ENCODE data around the gene EGR1.
A peak's percentile ranks its signal among the peaks of the same experiment; 100 is the strongest.
"Not testable (repeated sequence)": the region's sequence is repeated elsewhere in the genome, so short reads cannot be mapped to it uniquely, and the experiment has no call there.

EGR1 gene

GRCh38 chr5:138469540-138470321 is 4.5 kb downstream of the EGR1 start:
- DNase-seq, result peak; percentile 91

DNA sequence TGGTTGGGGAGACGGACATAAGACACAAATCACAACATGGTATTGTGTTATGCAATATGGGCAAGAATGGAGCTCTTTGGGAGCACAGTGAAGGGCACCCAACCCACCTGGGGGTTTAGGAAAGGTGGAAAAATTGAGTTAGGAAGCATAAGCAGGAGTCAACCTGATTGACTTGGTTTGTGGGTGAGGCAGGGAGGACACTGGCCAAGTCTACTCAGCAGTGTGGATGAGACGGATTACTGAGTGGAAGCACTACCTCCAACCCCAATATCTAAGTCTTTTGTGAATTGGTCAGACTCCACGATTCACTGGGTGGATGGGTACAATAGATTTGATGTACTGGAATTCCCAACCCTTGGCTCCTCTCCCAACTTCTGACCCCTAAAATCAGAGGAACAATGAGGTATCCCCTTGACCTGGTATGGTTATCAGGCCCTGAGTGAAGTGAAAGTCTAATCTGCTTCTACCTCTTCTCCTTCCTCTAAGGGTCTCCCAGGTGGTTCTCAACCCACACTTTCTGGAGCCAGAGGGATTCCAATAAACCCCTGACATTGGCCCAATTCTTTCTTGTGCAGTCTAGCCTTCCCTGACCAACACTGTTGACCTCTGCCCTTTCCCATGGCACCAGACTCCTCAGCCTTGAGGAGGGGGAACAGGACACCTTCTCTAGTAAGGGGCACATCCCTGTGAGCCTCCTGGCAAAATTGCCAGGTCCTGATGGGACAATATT is 5.2 kb downstream of the EGR1 start:
- DNase-seq, result peak; percentile 72

- no peak for DNase-seq
Measured at GRCh38 chr5:138471052-138471361, 5.7 kb downstream of the EGR1 start.

DNA sequence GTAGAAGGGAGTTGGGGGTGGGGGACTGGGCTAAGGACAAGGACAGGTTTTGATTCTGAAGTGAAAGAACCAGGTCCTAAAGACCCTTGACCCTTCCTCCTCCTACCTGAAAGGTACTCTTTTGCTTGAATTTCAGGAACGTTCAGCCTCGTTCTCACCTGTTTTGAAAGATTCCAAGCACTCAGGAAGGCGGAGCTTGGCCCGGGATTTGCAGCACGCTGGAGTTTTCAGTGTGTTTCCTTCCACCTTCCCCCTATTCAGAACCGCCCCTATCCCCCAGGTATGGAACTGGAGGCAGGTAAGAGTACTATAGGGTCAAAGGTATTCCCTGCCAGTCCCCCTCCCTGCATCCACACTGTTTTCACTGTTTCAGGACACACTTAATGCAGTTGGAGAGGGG is 7.1 kb downstream of the EGR1 start:
- DNase-seq, result no peak

DNA sequence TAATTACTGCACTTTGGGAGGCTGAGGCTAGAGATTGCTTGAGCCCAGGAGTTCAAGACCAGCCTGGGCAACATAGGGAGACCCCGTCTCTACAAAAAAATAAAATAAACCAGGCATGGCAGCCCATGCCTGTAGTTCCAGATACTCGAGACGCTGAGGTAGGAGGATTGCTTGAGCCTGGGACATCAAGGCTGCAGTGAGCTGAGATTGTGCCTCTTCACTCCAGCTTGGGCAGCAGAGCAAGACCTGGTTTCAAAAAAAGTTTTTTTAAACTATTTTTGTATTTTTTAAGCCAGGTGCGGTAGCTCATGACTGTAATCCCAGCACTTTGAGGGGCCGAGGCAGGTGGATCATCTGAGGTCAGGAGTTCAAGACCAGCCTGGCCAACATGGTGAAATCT is 7.9 kb downstream of the EGR1 start:
- not testable (repeated sequence) for DNase-seq

GRCh38 chr5:138476918-138477317 is 11.6 kb downstream of the EGR1 start:
- DNase-seq, result no peak

- DNase-seq, result no peak
Measured at GRCh38 chr5:138482638-138483037, 17.4 kb downstream of the EGR1 start.

DNA sequence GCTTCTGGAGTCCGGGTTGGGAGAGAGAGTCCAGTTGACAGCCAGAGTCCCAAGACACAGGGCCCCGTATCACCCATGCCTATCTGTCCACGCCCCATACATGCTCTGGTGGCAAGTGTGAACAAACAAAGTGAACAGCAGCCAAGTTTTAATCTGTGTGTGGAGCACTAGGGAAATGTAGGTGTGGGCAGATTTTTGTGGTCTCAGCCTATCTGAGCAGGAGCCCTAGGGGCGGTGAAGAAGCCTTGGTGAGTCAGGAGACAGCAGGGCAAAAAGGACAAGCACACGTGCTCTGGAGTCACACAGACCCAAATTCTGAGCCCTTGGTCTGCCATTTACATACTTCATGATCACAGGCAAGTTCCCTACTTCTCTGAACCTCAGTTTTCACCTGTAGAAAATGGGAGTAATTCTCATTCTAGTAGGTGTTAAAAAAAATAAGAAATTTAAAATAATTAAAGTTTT is 23.2 kb downstream of the EGR1 start:
- DNase-seq, result no peak

DNA sequence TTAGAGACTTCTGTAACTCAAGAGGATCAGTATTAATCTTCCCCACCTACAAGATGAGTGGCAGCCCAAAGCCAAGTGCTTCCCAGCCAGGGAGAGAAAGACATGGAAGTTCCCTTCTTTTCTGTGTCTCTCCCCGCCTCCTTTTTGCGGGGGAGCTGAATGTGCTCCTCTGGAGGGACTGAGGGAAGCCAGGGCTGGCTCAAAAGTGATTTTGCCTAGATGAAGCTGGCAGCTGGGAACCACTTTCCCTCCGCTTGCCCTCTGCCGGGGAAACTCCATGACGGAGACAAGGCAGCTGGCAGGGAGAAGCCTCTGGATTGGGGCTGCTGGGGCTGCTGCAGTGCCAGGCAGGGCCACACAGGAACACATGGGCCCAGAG is 24.4 kb downstream of the EGR1 start:
- DNase-seq, result peak; percentile 66

- DNase-seq, result no peak
Measured at GRCh38 chr5:138490648-138491283, 25.5 kb downstream of the EGR1 start.

GRCh38 chr5:138491284-138491648 is 26.0 kb downstream of the EGR1 start:
- DNase-seq, result no peak

DNA sequence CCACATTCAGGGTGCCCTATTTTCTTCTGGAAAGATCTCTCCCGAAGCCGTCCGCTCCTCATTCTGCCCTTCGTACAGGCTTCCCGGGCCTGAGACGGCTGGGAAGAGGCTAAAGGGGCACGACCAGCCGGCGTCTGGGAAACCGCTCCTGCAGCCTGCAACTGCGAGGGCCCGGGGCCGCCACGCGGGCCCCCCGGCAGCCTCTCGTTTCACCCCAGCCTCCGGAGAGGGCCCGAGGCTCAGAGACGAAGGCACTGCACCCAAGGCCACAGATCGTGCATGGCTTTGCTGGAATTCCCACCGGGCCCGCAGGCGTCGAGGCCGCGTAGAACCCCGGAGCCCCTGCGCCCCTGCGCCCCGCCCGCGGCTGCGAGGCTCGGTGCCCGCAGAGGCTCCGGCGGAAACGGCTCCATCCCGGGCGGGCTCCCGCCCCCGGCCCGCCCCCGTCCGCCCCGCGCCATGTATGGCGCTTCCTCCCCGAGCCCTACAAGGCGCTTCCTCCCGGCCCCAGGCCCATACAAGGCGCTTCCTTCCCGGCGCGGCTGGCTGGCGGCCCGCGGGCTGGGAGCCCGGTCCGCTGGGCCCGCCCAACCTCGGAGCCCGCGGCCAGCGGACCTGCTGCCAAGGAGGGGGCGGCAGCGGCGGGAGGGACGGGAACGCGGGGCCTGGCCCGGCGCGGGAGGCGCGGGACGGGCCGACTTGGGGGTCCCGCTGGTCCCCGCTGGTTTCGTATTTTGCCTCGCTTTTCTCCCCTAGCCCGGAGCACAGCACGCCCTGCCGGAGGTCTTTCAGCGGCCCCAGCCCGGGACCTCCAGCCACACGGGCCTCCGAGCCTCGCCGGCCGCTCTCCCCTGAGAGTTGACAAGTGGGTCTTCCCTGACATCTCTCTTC is 26.6 kb downstream of the EGR1 start:
- peak; percentile 96 for DNase-seq

- DNase-seq, result no peak
Measured at GRCh38 chr5:138492560-138493045, 27.3 kb downstream of the EGR1 start.

GRCh38 chr5:138495351-138495750 is 30.1 kb downstream of the EGR1 start:
- no peak for DNase-seq

DNA sequence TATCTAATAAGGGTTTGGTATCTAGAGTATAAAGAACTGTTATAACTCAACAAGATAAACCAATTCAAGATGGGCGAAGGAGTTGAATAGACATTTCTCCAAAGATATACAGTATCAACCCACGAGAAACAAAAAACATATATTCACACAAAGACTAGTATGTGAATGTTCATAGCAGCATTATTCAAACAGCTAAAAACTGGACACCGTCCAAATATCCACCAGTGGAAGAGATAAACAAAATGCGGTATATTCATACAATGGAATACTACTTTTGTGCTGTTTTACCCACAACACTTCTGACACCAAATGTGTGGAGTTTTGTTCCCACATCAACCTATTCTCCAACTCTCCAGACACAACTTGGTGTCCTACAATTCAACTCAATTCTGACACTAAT is 33.1 kb downstream of the EGR1 start:
- DNase-seq, result no peak

DNA sequence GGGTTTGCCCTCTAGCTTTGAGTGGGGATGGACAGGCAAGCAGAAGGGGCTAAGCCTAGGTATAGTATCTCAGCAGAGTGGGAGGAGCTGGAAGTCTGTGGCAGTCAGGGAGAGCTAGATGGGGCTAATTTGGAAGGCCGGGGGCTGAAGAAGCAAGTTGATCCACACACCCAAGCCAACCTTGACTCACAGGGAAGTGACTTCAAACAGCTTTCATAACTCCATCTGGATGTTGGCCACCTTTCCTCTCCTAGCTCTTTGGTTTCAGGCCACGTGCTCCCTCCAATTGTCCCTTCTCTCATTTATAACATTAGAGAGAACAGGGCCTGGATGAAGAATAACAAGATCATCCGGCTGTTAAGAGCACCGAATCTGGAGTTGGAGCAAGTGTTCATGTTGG is 36.8 kb downstream of the EGR1 start:
- no peak for DNase-seq

GRCh38 chr5:138502521-138502920 is 37.2 kb downstream of the EGR1 start:
- no peak for DNase-seq

DNA sequence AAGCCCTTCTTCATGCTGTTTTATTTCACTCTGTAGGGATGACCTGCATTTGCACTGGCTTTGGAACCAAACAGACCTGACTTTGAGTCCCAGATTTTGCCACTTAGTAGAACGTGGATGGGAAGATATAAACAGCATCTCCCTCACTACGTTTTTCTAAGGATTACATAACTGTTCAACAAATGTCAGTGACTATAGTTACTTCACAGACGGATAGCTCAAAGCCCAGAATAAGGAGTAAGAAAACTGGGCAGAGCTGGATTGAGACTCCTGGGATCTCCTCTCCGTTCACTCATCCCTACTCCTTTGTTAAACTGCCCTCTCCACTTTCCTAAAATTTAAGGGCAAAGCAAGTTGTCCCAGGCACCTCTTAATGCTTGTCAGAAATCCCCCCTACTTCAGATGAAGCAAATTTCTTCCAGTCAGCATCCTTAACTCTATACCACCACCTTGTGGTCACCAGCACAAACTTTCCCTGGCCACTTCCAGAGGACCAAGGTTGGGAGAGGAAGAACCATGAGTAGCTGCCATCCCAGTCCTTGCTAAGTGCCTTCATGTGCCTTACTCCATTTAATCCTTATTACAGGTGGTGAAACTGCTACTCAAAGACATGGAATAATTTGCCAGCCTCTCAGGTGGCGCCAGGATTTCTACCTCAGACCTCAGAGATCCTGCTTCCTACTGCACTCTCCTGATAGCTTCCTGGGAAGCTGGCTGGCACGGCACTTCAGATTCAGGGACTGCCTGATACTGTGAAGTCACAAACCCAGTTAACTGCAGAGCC is 38.4 kb downstream of the EGR1 start:
- DNase-seq, result peak; percentile 59

DNA sequence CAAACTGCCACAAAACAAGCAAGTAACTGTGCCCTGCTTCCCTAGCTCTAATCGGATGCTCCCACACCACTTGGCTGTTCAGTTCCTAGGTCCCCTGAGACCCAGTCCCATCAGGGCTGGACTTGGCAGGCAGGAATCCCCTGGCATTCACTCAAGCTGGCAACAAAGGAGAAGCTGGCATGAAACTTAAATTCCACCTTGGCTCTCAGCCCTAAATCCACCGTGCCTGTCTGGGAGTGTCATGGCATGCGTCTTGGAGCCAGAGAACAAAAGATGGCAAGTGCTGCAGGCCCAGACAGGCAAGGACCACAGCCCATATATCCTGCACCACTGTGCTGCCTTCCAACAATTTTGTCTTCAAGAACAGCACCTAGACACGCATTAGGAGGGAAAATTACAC is 39.5 kb downstream of the EGR1 start:
- no peak for DNase-seq

GRCh38 chr5:138506370-138507306 is 41.4 kb downstream of the EGR1 start:
- no peak for DNase-seq

GRCh38 chr5:138507485-138507884 is 42.2 kb downstream of the EGR1 start:
- DNase-seq, result not testable (repeated sequence)
